Activated B cell treated with CpG ODN at 0.5 μM for 24 hours (primary cell): ENCODE results near the gene HOXB6. TPM values are rescaled to one million over a fixed set of nuclear protein-coding genes. Genes with fewer than 3 reads are reported as not detected.

Experiments
- ATAC-seq: fragments of 200-7000 bp; cut with Tn5 transposase; one replicate; pipeline ENCODE4 v1.10.0; 2021; ENCODE audit warnings: low read depth, mild to moderate bottlenecking, moderate library complexity
- CTCF ChIA-PET: fragments of 350-600 bp; sonication (Branson Sonifier 250); formaldehyde crosslinking; loops from one replicate; lab custom pipeline; 2021; ENCODE audit warnings: antibody characterized with exemption; lab: Charles Lee
- POLR2A ChIA-PET: fragments of 350-600 bp; sonication (Branson Sonifier 250); formaldehyde crosslinking; loops from one replicate; lab custom pipeline; 2021; ENCODE audit warnings: antibody characterized with exemption; lab: Charles Lee
- DNase-seq: peaks from one replicate; pipeline ENCODE4 v3.0.0; 2022
- H3K27ac Mint-ChIP-seq: one replicate; pipeline ENCODE4 v1.8.0; 2020; ENCODE audit warnings: mixed read lengths
- H3K27me3 Mint-ChIP-seq: one replicate; pipeline ENCODE4 v1.8.0; 2021; ENCODE audit warnings: mixed read lengths
- H3K36me3 Mint-ChIP-seq: one replicate; pipeline ENCODE4 v1.8.0; 2021; ENCODE audit warnings: low read depth, mixed read lengths
- H3K4me1 Mint-ChIP-seq: one replicate; pipeline ENCODE4 v1.8.0; 2021; ENCODE audit warnings: mixed read lengths
- H3K4me3 Mint-ChIP-seq: one replicate; pipeline ENCODE4 v1.8.0; 2020; ENCODE audit warnings: mild to moderate bottlenecking, mixed read lengths
- H3K9me3 Mint-ChIP-seq: one replicate; pipeline ENCODE4 v1.8.0; 2020; ENCODE audit warnings: mixed read lengths
- CTCF ChIP-seq: fragments of 200-600 bp; IDR thresholded peaks from one replicate; pipeline ENCODE4 v1.8.0; 2022; ENCODE audit warnings: antibody characterized with exemption, mild to moderate bottlenecking
- intact Hi-C: fragments of 100-400 bp; cut with micrococcal nuclease; formaldehyde crosslinking; loops from one replicate; pipeline ENCODE4 v1.15.1; 2024
- total RNA-seq: library from RNA; stranded (reverse); gene quantifications from 2 replicates; pipeline ENCODE4 v1.2.3, GENCODE V29; 2022

HOXB6 gene
- total RNA-seq, 1 donor from 2014 or later: not detected

GRCh38 chr17:48642843-48643696, 38.3 kb upstream of the HOXB6 start:
- ChIA-PET CTCF (no interaction called here), POLR2A (no interaction called here)
- no peak overlapping the region for H3K4me3 Mint-ChIP-seq
- no peaks in the 10 kb centered on the region for H3K9me3 Mint-ChIP-seq
- ATAC-seq (no peak), DNase-seq (no peak)
- TF ChIP-seq CTCF: no peak
- no peak overlapping the region for H3K27ac Mint-ChIP-seq
- no peaks in the 10 kb centered on the region for H3K36me3 Mint-ChIP-seq
- peaks cover 29% of the 10 kb centered on the region for H3K4me1 Mint-ChIP-seq
- H3K27me3 Mint-ChIP-seq: peaks cover 74% of the 10 kb centered on the region
- intact Hi-C loops: no loop called here

GRCh38 chr17:48642059-48642842, 37.5 kb upstream of the HOXB6 start:
- CTCF ChIA-PET: no interaction called here
- no peak for TF ChIP-seq CTCF
- H3K36me3 Mint-ChIP-seq: no peaks in the 10 kb centered on the region
- H3K9me3 Mint-ChIP-seq: no peaks in the 10 kb centered on the region
- peaks cover 74% of the 10 kb centered on the region for H3K27me3 Mint-ChIP-seq
- DNase-seq: no peak
- H3K4me1 Mint-ChIP-seq: peaks cover 23% of the 10 kb centered on the region
- no peak overlapping the region for H3K4me3 Mint-ChIP-seq
- intact Hi-C loops: no loop called here
- no peak for ATAC-seq
- POLR2A ChIA-PET: no interaction called here
- no peak overlapping the region for H3K27ac Mint-ChIP-seq

- Mint-ChIP-seq H3K27me3 (peaks cover 78% of the 10 kb centered on the region), H3K9me3 (no peaks in the 10 kb centered on the region), H3K27ac (no peak overlapping the region), H3K36me3 (no peaks in the 10 kb centered on the region), H3K4me3 (no peak overlapping the region), H3K4me1 (peaks cover 21% of the 10 kb centered on the region)
- DNase-seq (no peak), ATAC-seq (no peak)
- ChIA-PET CTCF (no interaction called here), POLR2A (no interaction called here)
- intact Hi-C loops: no loop called here
- no peak for TF ChIP-seq CTCF
Observed at GRCh38 chr17:48641541-48642058, 36.8 kb upstream of the HOXB6 start.

- CTCF ChIA-PET: interaction anchor here (1.7 kb wide), 1 partner anchor 39 kb away, joined by 5 read pairs; no protein-coding TSS in a partner anchor
- H3K4me1 Mint-ChIP-seq: peaks cover 17% of the 10 kb centered on the region
- DNase-seq (no peak), ATAC-seq (no peak)
- POLR2A ChIA-PET: interaction anchor here (1.0 kb wide), 1 partner anchor 39 kb away, joined by 3 read pairs; no protein-coding TSS in a partner anchor
- no peak overlapping the region for H3K27ac Mint-ChIP-seq
- H3K36me3 Mint-ChIP-seq: no peaks in the 10 kb centered on the region
- TF ChIP-seq CTCF: no peak
- H3K4me3 Mint-ChIP-seq: no peak overlapping the region
- peaks cover 85% of the 10 kb centered on the region for H3K27me3 Mint-ChIP-seq
- no peaks in the 10 kb centered on the region for H3K9me3 Mint-ChIP-seq
- intact Hi-C loops: no loop called here
Observed at GRCh38 chr17:48640858-48641180, 36.0 kb upstream of the HOXB6 start.
